Effector memory CD8-positive, alpha-beta T cell (primary cell): ENCODE measurements around the gene PIP4K2A.

ENCODE experiments used
- ATAC-seq: fragments of 150-1000 bp; cut with Tn5 transposase; replicated peaks from 2 replicates; pipeline ENCODE4 v1.10.0; 2021; ENCODE audit warnings: mild to moderate bottlenecking, moderate library complexity
- DNase-seq, 3 experiments: peaks; one replicate each; pipeline ENCODE4 v3.0.0; 2021
- H3K27ac Mint-ChIP-seq, 2 donors: one replicate each; pipeline ENCODE4 v1.8.0; 2022; ENCODE audit warnings: mild to moderate bottlenecking in 2 of 2, mixed read lengths in 2 of 2, moderate library complexity in 2 of 2
- H3K27me3 Mint-ChIP-seq, 2 donors: one replicate each; pipeline ENCODE4 v1.8.0; 2022; ENCODE audit warnings: mixed read lengths in 2 of 2
- H3K36me3 Mint-ChIP-seq: one replicate; pipeline ENCODE4 v1.8.0; 2022; ENCODE audit warnings: mild to moderate bottlenecking, moderate library complexity, mixed read lengths; ENCODE audit not compliant: insufficient read depth
- H3K4me1 Mint-ChIP-seq, 2 donors: one replicate each; pipeline ENCODE4 v1.8.0; 2022; ENCODE audit warnings: low read depth in 2 of 2, mixed read lengths in 2 of 2
- H3K4me3 Mint-ChIP-seq, 2 donors: one replicate each; pipeline ENCODE4 v1.8.0; 2022; ENCODE audit warnings: mild to moderate bottlenecking in 2 of 2, mixed read lengths in 2 of 2, moderate library complexity in 2 of 2
- H3K9me3 Mint-ChIP-seq, 2 donors: one replicate each; pipeline ENCODE4 v1.8.0; 2022; ENCODE audit warnings: mixed read lengths in 2 of 2

PIP4K2A gene

GRCh38 chr10:22624287-22624738, 90.1 kb downstream of the PIP4K2A start:
- Mint-ChIP-seq H3K36me3 (peaks cover 4% of the 10 kb centered on the region), H3K4me3 (peak overlapping the region; percentile 68 to 75), H3K4me1 (peaks cover 67 to 91% of the 10 kb centered on the region in 2 donors), H3K27me3 (no peaks in the 10 kb centered on the region), H3K9me3 (no peaks in the 10 kb centered on the region), H3K27ac (peak overlapping the region; percentile 97 to 98)
- DNase-seq (no peak), ATAC-seq (peak; percentile 23)

GRCh38 chr10:22623633-22624253, 90.6 kb downstream of the PIP4K2A start:
- DNase-seq = no peak
- Mint-ChIP-seq H3K4me3 (peak overlapping the region; percentile 68 to 75), H3K4me1 (peaks cover 65 to 91% of the 10 kb centered on the region in 2 donors), H3K27me3 (no peaks in the 10 kb centered on the region), H3K27ac (peak overlapping the region; percentile 97 to 98), H3K9me3 (no peaks in the 10 kb centered on the region), H3K36me3 (peaks cover 4% of the 10 kb centered on the region)
- peak; percentile 39 for ATAC-seq

- peak overlapping the region; percentile 68 to 75 for H3K4me3 Mint-ChIP-seq
- peak overlapping the region; percentile 97 to 98 for H3K27ac Mint-ChIP-seq
Measured at GRCh38 chr10:22622242-22622806, 92.1 kb downstream of the PIP4K2A start.

GRCh38 chr10:22621726-22622125, 92.7 kb downstream of the PIP4K2A start:
- H3K27ac Mint-ChIP-seq = peak overlapping the region; percentile 97 to 98
- DNase-seq (no peak), ATAC-seq (no peak)
- H3K4me3 Mint-ChIP-seq = peak overlapping the region; percentile 68 to 75
- no peaks in the 10 kb centered on the region for H3K9me3 Mint-ChIP-seq
- peaks cover 67 to 92% of the 10 kb centered on the region in 2 donors for H3K4me1 Mint-ChIP-seq
- H3K36me3 Mint-ChIP-seq = peaks cover 4% of the 10 kb centered on the region
- no peaks in the 10 kb centered on the region for H3K27me3 Mint-ChIP-seq

More at GRCh38 chr10:22622242-22622806, 92.1 kb downstream of the PIP4K2A start:
- DNase-seq = no peak
- ATAC-seq = no peak
- Mint-ChIP-seq H3K27me3 (no peaks in the 10 kb centered on the region), H3K4me1 (peaks cover 72 to 92% of the 10 kb centered on the region in 2 donors), H3K9me3 (no peaks in the 10 kb centered on the region), H3K36me3 (peaks cover 4% of the 10 kb centered on the region)

- DNase-seq = no peak
- Mint-ChIP-seq H3K27me3 (no peaks in the 10 kb centered on the region), H3K4me1 (peaks cover 69 to 91% of the 10 kb centered on the region in 2 donors), H3K36me3 (peaks cover 6% of the 10 kb centered on the region), H3K27ac (peak overlapping the region; percentile 98 to 99), H3K9me3 (no peaks in the 10 kb centered on the region), H3K4me3 (peak overlapping the region; percentile 68 to 75)
- ATAC-seq = no peak
Measured at GRCh38 chr10:22620929-22621328, 93.4 kb downstream of the PIP4K2A start.

GRCh38 chr10:22620140-22620857, 94.1 kb downstream of the PIP4K2A start:
- DNase-seq = no peak
- Mint-ChIP-seq H3K27ac (peak overlapping the region; percentile 98 to 99), H3K4me1 (peaks cover 66 to 89% of the 10 kb centered on the region in 2 donors), H3K4me3 (peak overlapping the region; percentile 68 to 75), H3K36me3 (peaks cover 11% of the 10 kb centered on the region), H3K27me3 (no peaks in the 10 kb centered on the region), H3K9me3 (no peaks in the 10 kb centered on the region)
- no peak for ATAC-seq

GRCh38 chr10:22619101-22619500, 95.3 kb downstream of the PIP4K2A start:
- Mint-ChIP-seq H3K4me1 (peaks cover 65 to 92% of the 10 kb centered on the region in 2 donors), H3K4me3 (peak overlapping the region; percentile 79 to 81), H3K9me3 (no peaks in the 10 kb centered on the region), H3K36me3 (peaks cover 11% of the 10 kb centered on the region), H3K27ac (peak overlapping the region; percentile 98 to 99), H3K27me3 (no peaks in the 10 kb centered on the region)
- DNase-seq (no peak), ATAC-seq (no peak)

- Mint-ChIP-seq H3K9me3 (no peaks in the 10 kb centered on the region), H3K27ac (peak overlapping the region; percentile 98 to 99), H3K4me3 (peak overlapping the region; percentile 79 to 81), H3K27me3 (no peaks in the 10 kb centered on the region), H3K36me3 (peaks cover 13% of the 10 kb centered on the region), H3K4me1 (peaks cover 68 to 92% of the 10 kb centered on the region in 2 donors)
- ATAC-seq (no peak), DNase-seq (no peak)
Measured at GRCh38 chr10:22618078-22618785, 96.1 kb downstream of the PIP4K2A start.

- Mint-ChIP-seq H3K27me3 (no peaks in the 10 kb centered on the region), H3K4me3 (peak overlapping the region; percentile 79 to 81), H3K27ac (peak overlapping the region; percentile 98 to 99), H3K4me1 (peaks cover 68 to 92% of the 10 kb centered on the region in 2 donors), H3K36me3 (peaks cover 19% of the 10 kb centered on the region), H3K9me3 (no peaks in the 10 kb centered on the region)
- ATAC-seq = no peak
- no peak for DNase-seq
Measured at GRCh38 chr10:22617516-22617915, 96.9 kb downstream of the PIP4K2A start.

- Mint-ChIP-seq H3K4me1 (peaks cover 69 to 95% of the 10 kb centered on the region in 2 donors), H3K36me3 (peaks cover 23% of the 10 kb centered on the region), H3K9me3 (no peaks in the 10 kb centered on the region), H3K4me3 (peak overlapping the region; percentile 79 to 81), H3K27ac (peak overlapping the region; percentile 98 to 99), H3K27me3 (no peaks in the 10 kb centered on the region)
- ATAC-seq = no peak
- DNase-seq = no peak
Measured at GRCh38 chr10:22617051-22617450, 97.3 kb downstream of the PIP4K2A start.

- ATAC-seq (peak; percentile 59), DNase-seq (peak in 2 of 3 experiments; percentile 37 to 39)
- Mint-ChIP-seq H3K36me3 (peaks cover 28% of the 10 kb centered on the region), H3K4me1 (peaks cover 67 to 92% of the 10 kb centered on the region in 2 donors), H3K27me3 (no peaks in the 10 kb centered on the region), H3K27ac (peak overlapping the region; percentile 98 to 99), H3K4me3 (peak overlapping the region; percentile 81 to 84), H3K9me3 (no peaks in the 10 kb centered on the region)
Measured at GRCh38 chr10:22615819-22616499, 98.4 kb downstream of the PIP4K2A start.

GRCh38 chr10:22615101-22615500, 99.3 kb downstream of the PIP4K2A start:
- H3K27ac Mint-ChIP-seq = peak overlapping the region; percentile 98 to 99
- peaks cover 35% of the 10 kb centered on the region for H3K36me3 Mint-ChIP-seq
- peak overlapping the region; percentile 81 to 84 for H3K4me3 Mint-ChIP-seq
- DNase-seq = no peak
- peaks cover 0 to under 1% of the 10 kb centered on the region in 2 donors for H3K9me3 Mint-ChIP-seq
- H3K4me1 Mint-ChIP-seq = peaks cover 67 to 92% of the 10 kb centered on the region in 2 donors
- H3K27me3 Mint-ChIP-seq = no peaks in the 10 kb centered on the region
- ATAC-seq = no peak
